ENCODE results near the gene QPCT.

QPCT gene

DNA sequence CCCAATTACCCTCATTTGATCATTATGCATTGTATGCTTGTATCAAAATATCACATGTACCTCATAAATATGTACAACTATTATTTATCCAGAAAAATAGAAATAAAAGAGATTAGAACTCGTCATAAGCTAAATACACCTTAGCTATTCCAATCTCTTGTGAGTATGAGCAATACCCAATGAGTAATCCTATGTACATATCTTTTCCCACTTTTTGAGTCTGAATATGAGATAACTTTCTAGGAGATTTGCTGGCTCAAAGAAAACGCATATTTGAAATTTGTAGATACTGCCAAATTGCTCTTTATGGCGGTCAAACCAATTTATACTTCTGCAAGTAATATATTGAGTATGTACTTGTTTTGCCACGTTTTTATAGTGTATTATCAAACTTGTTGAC, 43.9 kb upstream of the QPCT start:
- Histone ChIP-seq H3K4me2 (ENCODE audit: low read length) (no peak overlapping the region), H2AFZ (no peak overlapping the region), H3K36me3 (ENCODE audit: control insufficient read depth, insufficient read depth, low read length) (no peaks in the 10 kb centered on the region), H3K9me3 (ENCODE audit: control insufficient read depth, low read length) (no peaks in the 10 kb centered on the region), H3K79me2 (peaks cover 20% of the 10 kb centered on the region), H3K4me3 (ENCODE audit: low read depth, low read length) (no peak overlapping the region), H3K4me1 (no peaks in the 10 kb centered on the region), H3K9ac (no peak overlapping the region), H3K27ac (no peak overlapping the region), H3K27me3 (ENCODE audit: control insufficient read depth, insufficient read depth, low read length) (no peaks in the 10 kb centered on the region)
- TF ChIP-seq, protein P1, sequence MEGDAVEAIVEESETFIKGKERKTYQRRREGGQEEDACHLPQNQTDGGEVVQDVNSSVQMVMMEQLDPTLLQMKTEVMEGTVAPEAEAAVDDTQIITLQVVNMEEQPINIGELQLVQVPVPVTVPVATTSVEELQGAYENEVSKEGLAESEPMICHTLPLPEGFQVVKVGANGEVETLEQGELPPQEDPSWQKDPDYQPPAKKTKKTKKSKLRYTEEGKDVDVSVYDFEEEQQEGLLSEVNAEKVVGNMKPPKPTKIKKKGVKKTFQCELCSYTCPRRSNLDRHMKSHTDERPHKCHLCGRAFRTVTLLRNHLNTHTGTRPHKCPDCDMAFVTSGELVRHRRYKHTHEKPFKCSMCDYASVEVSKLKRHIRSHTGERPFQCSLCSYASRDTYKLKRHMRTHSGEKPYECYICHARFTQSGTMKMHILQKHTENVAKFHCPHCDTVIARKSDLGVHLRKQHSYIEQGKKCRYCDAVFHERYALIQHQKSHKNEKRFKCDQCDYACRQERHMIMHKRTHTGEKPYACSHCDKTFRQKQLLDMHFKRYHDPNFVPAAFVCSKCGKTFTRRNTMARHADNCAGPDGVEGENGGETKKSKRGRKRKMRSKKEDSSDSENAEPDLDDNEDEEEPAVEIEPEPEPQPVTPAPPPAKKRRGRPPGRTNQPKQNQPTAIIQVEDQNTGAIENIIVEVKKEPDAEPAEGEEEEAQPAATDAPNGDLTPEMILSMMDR (IDR thresholded peaks at IDR 0.05) = no peak

DNA sequence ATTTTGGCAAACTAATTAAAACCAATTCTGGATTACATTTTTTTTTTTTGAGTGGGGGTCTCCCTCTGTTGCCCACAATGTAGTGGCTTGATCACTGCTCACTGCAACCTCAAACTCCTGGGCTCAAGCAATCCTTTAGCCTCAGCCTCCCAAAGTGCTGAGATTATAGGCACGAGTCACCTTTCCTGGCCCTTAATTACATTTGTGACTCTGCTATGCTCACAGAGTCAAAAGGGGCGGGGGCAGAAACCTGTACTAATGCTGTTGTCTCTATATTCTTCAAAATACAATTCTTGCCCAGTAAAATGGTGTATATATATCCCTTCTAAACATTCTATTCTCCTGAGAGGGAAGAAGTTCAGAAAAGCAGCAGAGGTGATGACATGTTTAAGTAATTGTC, 43.0 kb upstream of the QPCT start:
- peaks cover 20% of the 10 kb centered on the region for H3K79me2 ChIP-seq
- no peaks in the 10 kb centered on the region for H3K36me3 ChIP-seq (ENCODE audit: control insufficient read depth, insufficient read depth, low read length)
- H3K9ac ChIP-seq = no peak overlapping the region
- no peak overlapping the region for H3K27ac ChIP-seq
- H3K9me3 ChIP-seq (ENCODE audit: control insufficient read depth, low read length) = no peaks in the 10 kb centered on the region
- H2AFZ ChIP-seq = no peak overlapping the region
- TF ChIP-seq, protein P1 (IDR thresholded peaks at IDR 0.05) = no peak
- H3K4me2 ChIP-seq (ENCODE audit: low read length) = no peak overlapping the region
- no peaks in the 10 kb centered on the region for H3K4me1 ChIP-seq
- no peaks in the 10 kb centered on the region for H3K27me3 ChIP-seq (ENCODE audit: control insufficient read depth, insufficient read depth, low read length)
- H3K4me3 ChIP-seq (ENCODE audit: low read depth, low read length) = no peak overlapping the region

DNA sequence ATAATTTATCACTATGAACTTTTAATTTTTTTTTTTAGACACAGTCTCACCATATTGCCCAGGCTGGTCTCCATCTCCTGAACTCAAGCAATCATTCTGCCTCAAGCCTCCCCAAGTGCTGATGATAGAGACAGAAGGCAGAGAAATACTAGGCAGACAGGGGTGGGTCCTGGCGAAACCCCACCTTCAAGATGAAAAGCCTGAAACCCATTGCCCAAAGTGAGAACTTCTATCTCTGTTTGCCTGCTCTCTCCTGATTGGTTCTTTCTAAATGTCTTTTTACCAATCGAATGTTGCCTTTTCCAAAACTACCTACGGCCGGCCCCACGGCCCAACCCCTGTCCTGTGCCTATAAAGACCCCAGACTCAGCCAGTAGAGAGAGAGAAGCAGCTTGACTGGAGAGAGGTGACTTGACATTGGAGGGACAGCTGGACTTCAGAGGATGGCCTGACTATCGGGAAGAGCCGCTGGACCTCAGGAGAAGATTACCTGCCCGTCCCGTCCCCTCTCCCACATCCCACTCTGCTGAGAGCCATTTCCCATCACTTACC, 41.7 kb upstream of the QPCT start:
- no peaks in the 10 kb centered on the region for H3K9me3 ChIP-seq (ENCODE audit: control insufficient read depth, low read length)
- no peak overlapping the region for H3K27ac ChIP-seq
- H3K27me3 ChIP-seq (ENCODE audit: control insufficient read depth, insufficient read depth, low read length) = no peaks in the 10 kb centered on the region
- peaks cover 17% of the 10 kb centered on the region for H3K79me2 ChIP-seq
- no peak overlapping the region for H3K4me3 ChIP-seq (ENCODE audit: low read depth, low read length)
- no peaks in the 10 kb centered on the region for H3K36me3 ChIP-seq (ENCODE audit: control insufficient read depth, insufficient read depth, low read length)
- H2AFZ ChIP-seq = no peak overlapping the region
- H3K9ac ChIP-seq = no peak overlapping the region
- H3K4me1 ChIP-seq = no peaks in the 10 kb centered on the region
- TF ChIP-seq, protein P1 (IDR thresholded peaks at IDR 0.05) = no peak
- no peak overlapping the region for H3K4me2 ChIP-seq (ENCODE audit: low read length)

DNA sequence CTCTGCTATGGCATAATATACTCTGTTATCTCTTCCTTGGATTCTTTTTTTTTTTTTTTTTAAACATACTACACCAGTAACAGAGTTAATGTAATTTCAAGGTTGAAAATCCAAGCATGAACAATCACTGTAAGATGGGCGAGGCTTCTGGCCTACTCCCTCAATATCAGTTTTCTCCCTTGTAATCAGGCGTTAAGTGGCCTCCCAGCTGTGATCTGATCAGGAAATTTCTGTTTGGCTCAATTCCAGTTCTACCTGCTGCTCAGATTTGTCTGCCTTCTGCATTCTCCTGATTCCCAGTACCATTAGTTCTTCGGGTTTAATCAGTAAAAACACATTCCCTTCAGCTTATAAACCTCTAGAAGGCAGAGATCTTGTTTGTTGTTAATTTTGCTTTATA, 38.4 kb upstream of the QPCT start:
- H3K79me2 ChIP-seq = peaks cover 8% of the 10 kb centered on the region
- no peaks in the 10 kb centered on the region for H3K4me1 ChIP-seq
- no peak overlapping the region for H3K27ac ChIP-seq
- H3K4me3 ChIP-seq (ENCODE audit: low read depth, low read length) = no peak overlapping the region
- no peak overlapping the region for H3K9ac ChIP-seq
- H2AFZ ChIP-seq = no peak overlapping the region
- no peaks in the 10 kb centered on the region for H3K9me3 ChIP-seq (ENCODE audit: control insufficient read depth, low read length)
- no peak overlapping the region for H3K4me2 ChIP-seq (ENCODE audit: low read length)
- no peaks in the 10 kb centered on the region for H3K27me3 ChIP-seq (ENCODE audit: control insufficient read depth, insufficient read depth, low read length)
- TF ChIP-seq, protein P1 (IDR thresholded peaks at IDR 0.05) = no peak
- H3K36me3 ChIP-seq (ENCODE audit: control insufficient read depth, insufficient read depth, low read length) = no peaks in the 10 kb centered on the region

DNA sequence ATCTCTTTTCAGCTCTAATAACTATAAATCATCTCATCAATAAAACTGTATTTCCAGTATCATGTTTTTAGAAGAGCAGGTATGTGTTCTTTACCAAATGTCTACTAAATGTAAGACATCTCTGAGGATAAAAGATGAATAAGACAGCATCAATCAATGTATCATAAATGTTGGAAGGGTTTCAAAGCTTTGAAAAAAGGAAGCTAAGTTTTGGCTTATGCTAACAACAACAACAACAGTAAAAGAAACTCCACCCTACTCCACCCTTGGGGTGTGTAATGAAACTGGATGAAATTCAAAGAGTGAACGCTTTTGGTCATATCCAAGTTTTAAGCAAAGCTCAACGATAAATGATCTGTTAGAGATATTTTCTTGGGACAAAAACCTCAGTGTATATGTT, 36.9 kb upstream of the QPCT start:
- Histone ChIP-seq H3K9me3 (ENCODE audit: control insufficient read depth, low read length) (no peaks in the 10 kb centered on the region), H2AFZ (no peak overlapping the region), H3K4me3 (ENCODE audit: low read depth, low read length) (no peak overlapping the region), H3K79me2 (peaks cover 11% of the 10 kb centered on the region), H3K4me1 (peaks cover 2% of the 10 kb centered on the region), H3K9ac (no peak overlapping the region), H3K27ac (no peak overlapping the region), H3K4me2 (ENCODE audit: low read length) (no peak overlapping the region), H3K27me3 (ENCODE audit: control insufficient read depth, insufficient read depth, low read length) (no peaks in the 10 kb centered on the region), H3K36me3 (ENCODE audit: control insufficient read depth, insufficient read depth, low read length) (no peaks in the 10 kb centered on the region)
- TF ChIP-seq, protein P1 (IDR thresholded peaks at IDR 0.05) = no peak
